ENCODE data around the gene GSDME.

The GSDME gene

DNA sequence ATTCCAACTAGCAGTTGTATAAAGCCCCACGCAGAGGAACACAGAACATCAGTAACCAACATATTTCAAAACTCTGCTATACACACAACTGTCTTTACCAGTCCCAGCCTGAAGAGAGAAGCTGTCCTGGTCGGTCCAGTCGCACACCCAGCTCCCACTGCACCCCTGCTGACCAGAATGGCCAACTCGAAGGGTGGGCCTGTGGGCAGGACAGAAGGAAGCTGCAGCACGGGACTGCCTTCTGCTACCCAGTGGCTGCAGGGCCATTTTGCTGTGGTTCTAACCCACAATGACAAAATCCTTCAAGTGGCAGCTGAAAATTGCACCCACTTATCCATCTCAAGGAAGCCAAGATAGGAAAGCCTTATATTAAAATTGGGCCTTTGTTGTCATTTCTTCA, 48.2 kb downstream of the GSDME start:
- TF ChIP-seq, protein P1, sequence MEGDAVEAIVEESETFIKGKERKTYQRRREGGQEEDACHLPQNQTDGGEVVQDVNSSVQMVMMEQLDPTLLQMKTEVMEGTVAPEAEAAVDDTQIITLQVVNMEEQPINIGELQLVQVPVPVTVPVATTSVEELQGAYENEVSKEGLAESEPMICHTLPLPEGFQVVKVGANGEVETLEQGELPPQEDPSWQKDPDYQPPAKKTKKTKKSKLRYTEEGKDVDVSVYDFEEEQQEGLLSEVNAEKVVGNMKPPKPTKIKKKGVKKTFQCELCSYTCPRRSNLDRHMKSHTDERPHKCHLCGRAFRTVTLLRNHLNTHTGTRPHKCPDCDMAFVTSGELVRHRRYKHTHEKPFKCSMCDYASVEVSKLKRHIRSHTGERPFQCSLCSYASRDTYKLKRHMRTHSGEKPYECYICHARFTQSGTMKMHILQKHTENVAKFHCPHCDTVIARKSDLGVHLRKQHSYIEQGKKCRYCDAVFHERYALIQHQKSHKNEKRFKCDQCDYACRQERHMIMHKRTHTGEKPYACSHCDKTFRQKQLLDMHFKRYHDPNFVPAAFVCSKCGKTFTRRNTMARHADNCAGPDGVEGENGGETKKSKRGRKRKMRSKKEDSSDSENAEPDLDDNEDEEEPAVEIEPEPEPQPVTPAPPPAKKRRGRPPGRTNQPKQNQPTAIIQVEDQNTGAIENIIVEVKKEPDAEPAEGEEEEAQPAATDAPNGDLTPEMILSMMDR (IDR thresholded peaks at IDR 0.05) = no peak
- TF ChIP-seq ZFX (IDR thresholded peaks at IDR 0.05; ENCODE audit: borderline replicate concordance) = no peak
- no peak overlapping the region for H3K27ac ChIP-seq

DNA sequence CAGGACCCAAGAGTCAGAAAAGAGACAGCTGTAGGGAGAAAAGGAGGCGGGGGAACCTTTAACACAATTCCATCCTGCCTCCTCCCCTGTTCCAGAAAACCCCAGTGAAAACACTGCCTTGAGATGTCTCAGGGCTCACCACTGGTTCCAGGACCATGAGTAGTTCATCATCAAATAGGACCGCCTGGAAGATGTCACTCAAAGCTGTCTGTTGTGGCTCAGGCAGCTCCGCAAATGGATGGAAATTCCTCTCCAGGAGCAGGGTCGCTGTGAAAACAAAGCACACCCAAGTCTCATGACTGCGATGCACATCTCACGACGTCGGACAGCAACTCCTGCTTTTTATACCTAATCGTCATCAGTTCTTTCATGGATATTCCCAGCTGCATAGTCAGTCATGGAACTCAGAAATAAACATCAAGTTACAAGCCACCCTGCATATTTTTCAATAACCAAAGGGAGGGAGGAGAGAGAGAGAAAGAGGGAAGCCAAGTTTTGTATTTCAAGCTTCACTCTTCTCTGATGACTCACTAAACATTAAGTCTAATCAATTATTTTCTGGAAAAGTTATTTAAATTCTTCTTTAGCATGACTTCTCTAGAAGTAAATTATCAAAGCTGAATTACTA, 49.2 kb downstream of the GSDME start:
- no peak for TF ChIP-seq ZFX (IDR thresholded peaks at IDR 0.05; ENCODE audit: borderline replicate concordance)
- TF ChIP-seq, protein P1 (IDR thresholded peaks at IDR 0.05) = no peak
- no peak overlapping the region for H3K27ac ChIP-seq

DNA sequence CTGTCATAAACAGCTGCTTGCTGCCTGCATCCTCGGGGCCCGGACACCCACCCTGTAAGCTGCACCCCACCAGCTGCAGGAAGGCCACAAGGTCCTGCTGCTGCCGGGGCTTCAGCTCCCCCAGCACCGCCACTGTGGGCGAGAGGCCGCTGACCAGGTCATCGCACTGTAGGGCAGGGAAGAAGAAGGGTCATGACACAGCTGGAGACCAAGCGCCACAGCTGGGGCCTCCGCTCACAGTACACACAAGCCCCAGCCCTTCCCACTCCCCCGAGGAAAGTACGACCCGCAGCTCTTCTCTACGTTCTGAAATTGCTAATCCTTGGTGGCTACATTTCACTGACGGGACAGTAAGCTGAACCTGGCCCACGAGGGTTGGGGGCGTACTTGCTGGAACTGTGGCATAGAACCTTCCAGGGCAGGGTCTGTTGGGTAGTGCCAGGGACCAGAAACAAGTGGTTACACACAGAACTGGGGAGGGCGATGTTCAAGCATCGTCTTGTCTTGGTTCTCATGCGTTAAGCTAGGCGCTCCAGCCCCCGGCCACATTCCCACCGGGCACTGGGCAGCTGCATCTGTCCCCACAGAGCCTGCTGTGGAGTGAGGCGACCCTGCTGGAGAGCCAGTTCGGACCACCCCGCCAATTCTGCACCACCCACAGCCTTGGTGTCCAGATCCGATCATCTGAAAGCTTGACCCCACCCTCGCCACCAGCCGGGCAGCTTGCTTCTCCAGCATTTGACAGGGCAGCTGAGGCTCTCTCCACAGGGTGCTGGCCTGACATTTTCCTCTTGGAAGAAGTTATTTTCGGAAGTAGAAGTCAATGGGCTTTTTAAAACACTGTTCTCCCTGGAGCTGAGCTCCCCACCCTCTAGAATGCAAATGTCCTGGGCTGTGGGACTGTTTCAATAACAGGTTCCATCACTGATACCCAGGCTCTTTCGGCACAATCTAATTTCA, 50.8 kb downstream of the GSDME start:
- TF ChIP-seq, protein P1 (IDR thresholded peaks at IDR 0.05) = no peak
- no peak for TF ChIP-seq ZFX (IDR thresholded peaks at IDR 0.05; ENCODE audit: borderline replicate concordance)
- H3K27ac ChIP-seq = no peak overlapping the region

DNA sequence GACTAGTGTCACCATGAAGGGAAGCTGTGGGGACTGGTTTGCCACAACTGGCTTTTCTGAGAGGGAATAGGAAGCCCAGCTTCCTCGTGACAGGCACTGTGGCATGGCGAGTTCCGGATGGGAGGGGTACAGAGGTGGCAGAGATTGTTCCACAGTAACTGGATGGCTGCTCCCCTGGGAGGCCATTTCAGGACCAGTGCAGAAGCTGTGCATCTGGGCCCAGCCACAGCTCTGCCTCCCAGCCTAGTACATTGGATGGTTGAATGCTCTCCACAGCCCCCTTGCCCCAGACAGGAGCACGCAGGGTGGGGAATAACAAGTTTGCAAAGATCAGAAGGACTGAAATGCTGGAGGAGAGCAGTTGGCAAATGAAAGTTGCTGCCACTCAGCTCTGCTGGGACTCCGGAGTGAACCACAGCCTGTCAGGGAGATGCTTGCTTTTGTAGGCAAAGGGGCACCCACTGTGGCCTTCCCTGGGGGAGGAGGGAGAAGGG, 51.8 kb downstream of the GSDME start:
- no peak for TF ChIP-seq ZFX (IDR thresholded peaks at IDR 0.05; ENCODE audit: borderline replicate concordance)
- TF ChIP-seq, protein P1 (IDR thresholded peaks at IDR 0.05) = no peak
- H3K27ac ChIP-seq = no peak overlapping the region

DNA sequence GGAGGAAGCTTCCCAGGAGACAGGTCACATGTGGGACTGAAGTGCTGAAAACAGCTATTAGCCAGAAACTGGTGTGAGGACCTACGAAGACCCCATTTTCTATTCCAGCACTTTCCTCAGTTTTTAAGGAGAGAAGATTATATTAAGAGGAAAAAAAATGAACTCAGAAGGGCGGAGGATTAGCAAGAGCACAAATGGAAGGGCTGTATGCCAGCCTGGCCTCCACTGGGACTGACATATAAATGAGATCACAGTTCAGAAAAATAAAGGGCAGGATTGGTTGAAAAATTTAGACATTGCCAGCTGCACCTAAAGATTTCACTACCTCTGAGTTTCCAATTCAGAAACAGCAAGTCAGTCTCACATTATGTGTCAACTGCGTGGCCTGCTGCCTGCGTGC, 53.0 kb downstream of the GSDME start:
- TF ChIP-seq, protein P1 (IDR thresholded peaks at IDR 0.05) = no peak
- no peak for TF ChIP-seq ZFX (IDR thresholded peaks at IDR 0.05; ENCODE audit: borderline replicate concordance)
- no peak overlapping the region for H3K27ac ChIP-seq

DNA sequence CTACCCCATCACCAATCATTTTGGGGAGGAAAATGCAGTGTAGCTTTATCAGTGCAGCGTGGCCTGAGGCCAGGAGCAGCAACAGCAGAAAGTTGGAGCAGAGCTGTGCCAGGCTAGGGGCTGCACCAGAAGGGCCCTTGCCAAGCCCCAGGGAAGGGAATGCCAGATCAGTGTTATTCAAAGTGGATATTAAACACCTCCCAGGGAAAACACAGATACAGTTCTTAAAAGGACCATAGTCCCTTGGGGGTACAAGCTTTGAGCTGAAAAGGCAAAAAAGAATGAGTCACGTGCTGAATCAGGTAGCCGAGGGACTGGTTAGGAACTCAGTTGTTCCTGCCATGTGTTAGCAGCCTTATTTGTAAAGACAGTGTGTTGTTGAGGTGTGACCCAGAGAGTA, 54.0 kb downstream of the GSDME start:
- no peak overlapping the region for H3K27ac ChIP-seq

More for the DNA sequence above, 54.0 kb downstream of the GSDME start:
- TF ChIP-seq, protein P1 (IDR thresholded peaks at IDR 0.05) = no peak
- TF ChIP-seq ZFX (IDR thresholded peaks at IDR 0.05; ENCODE audit: borderline replicate concordance) = no peak
